Activated T-cell treated with anti-CD3 and anti-CD28 coated beads for 1 hour (primary cell): Measurements from ENCODE around the gene EHD1.

Experiments used
- DNase-seq: peaks from one replicate; pipeline ENCODE4 v3.0.0-alpha.2; 2020; ENCODE audit warnings: low read depth

Gene EHD1

GRCh38 chr11:64872790-64873488, 5.5 kb downstream of the EHD1 start:
- DNase-seq: no peak

- DNase-seq: no peak
These were observed 6.9 kb downstream of the EHD1 start for GRCh38 chr11:64871492-64871891.

- no peak for DNase-seq
These were observed 7.4 kb downstream of the EHD1 start for GRCh38 chr11:64870893-64871466.

DNA sequence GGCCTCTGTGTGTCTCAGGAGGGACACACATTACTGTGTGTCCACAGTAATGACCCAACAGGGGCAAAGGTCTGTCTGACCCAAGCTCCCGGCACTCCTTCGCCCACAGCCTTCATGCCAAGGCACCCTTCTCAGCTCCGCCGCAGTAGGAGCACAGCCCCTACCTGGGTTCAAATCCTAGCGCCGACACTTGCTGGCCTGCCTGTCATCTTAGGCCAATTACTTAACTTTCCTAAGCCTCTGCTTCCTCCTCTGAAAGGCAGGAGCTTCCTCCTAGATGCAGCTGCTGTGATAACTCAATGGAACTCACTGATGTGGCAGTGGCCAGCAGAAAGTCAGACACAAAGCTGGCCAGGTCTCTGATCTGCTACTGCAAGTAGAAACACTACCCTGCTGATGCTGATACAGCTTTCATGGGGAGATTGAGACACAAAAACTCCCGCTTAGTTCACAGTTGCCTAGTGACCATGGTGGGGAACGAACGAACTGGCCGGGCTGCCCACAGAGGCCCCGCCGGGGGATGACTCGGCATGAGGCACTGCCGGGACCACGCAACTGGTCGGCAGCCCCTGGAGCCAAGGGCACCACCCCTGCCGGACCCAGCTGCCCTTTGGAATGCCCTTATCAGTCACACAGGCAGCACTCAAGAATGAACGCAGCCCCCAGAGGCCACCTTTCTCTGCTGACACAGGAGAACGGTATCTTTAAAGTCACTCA, 8.1 kb downstream of the EHD1 start:
- DNase-seq: no peak

DNA sequence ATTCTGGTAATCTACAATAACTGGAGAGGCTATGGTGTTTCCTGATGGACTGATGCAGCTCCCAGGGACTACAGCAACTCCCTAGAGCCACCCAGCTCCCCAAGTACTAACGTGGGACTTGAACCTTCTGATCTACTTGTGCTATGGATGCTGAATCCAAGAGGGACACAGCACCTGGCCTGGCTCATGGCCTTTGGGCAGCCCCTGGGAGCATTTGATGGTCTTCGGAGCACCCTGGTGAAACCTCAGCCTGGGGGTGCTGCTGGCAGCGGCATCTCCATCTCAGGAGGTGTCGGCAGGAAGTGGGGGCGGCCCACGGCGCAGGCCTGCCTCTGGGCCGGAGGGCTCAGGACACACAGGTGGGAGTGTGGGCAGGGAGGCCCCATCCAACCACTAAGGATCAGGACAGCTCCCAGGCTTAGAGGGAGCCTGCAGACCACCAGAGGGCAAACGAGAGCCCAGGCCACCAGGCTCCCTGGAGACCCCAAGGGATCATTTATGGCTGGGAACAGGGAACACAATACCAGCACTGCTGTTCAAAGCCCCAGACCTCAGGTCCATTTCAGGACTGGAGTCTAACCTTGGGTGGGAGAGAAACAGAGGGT, 8.7 kb downstream of the EHD1 start:
- no peak for DNase-seq

DNA sequence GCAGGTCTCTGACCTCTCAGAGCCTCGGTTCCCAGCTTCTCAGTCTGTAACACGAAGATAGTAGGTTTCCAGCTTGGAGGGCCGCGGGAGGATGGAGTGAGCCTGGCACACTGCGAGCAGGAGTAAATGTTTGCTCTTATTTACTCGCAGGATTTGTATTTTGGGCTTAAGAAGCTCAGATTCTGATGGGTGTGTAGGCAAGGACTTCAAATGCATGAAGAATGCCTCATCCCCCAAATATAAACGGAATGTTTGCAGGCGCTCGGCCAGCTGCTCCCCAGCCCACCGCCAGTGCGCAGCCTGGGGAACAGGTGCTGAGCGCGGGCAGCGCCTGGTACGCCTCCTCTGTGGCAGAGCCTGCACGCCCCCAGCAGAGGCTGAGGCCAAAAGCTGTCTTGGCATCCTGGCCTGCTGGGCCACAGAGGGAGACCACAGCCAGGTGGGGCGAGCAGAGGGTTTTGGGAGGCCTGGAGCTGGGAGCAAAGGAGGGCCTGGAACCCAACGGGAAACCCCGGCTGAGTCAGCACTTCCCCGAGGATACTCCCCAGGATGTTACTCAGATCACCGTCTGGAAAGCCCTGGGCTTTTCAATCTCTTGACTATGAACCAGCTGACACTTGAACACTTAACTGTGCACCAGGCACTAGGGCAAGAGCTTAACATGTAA, 9.4 kb downstream of the EHD1 start:
- no peak for DNase-seq

DNA sequence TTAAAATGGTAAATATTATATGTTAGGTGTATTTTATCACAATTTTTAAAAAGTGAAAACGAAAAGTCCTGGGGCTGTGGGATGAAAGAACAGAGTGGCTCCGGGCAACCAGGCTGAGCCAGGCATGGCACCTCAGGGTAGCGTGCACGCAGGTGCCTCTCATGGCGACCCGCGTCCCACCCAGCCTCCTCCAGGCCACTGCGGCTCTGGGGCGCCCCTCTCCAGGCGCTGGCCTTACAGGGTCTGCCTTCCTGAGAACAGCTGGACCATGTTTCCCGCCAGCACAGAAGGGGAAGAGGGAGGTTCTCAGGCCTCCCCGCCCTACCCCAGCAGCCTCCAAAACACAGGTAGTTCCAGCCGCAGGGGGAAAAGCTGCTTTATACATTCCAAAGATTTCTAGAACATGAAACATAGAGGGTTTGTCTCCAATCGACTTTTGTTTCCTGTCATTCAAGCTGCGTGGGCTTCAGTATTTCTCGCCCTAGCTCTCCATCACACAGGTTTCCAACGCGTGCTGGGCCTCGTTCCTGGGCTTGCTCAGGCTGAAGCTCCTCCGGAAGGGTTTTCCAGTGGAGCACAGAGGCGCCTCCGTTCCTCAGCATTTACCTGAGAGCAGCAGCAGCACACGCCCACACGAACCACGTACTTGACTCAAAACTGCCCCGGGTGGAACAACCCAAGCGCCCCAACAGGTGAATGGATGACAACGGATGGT, 10.5 kb downstream of the EHD1 start:
- no peak for DNase-seq

GRCh38 chr11:64866173-64866491, 12.3 kb downstream of the EHD1 start:
- DNase-seq: no peak

DNA sequence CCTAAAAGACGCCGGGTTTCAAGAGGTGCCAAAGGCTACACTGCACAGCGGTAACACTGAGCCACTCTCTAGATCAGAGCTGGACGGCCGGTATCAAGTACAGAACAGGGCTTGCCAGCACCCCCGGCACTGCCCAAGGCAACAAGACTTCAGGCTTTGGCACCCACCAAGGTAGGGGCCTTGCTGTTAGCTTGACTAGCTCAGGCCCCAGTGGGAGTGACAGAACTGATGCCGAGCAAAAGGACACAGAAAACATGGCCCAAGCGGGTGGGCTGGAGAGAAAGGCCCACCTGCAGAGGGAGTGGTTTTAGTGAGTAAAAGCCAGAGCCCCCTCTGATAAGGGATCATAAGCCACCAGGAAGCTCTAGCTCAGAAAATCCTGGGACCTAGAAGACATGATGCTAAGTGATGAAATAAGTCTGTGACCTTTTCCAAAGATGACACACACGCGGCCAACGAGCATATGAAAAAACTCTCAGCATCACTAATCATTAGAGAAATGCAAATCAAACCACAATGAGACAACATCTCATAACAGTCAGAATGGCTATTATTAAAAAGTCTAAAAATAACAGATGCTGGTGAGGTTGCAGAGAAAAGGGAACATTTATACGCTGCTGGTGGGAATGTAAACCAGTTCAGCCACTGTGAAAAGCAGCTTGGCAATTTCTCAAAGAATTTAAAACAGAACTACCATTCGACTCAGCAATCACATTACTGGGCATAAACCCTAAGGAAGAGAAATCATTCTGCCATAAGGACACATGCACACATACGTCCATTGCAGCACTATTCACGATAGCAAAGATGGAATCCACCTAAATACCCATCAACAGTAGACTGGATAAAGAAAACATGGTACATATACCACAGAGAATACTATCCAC, 12.9 kb downstream of the EHD1 start:
- DNase-seq: no peak

- no peak for DNase-seq
These were observed 13.7 kb downstream of the EHD1 start for GRCh38 chr11:64864473-64865285.

GRCh38 chr11:64864135-64864472, 14.3 kb downstream of the EHD1 start:
- no peak for DNase-seq

DNA sequence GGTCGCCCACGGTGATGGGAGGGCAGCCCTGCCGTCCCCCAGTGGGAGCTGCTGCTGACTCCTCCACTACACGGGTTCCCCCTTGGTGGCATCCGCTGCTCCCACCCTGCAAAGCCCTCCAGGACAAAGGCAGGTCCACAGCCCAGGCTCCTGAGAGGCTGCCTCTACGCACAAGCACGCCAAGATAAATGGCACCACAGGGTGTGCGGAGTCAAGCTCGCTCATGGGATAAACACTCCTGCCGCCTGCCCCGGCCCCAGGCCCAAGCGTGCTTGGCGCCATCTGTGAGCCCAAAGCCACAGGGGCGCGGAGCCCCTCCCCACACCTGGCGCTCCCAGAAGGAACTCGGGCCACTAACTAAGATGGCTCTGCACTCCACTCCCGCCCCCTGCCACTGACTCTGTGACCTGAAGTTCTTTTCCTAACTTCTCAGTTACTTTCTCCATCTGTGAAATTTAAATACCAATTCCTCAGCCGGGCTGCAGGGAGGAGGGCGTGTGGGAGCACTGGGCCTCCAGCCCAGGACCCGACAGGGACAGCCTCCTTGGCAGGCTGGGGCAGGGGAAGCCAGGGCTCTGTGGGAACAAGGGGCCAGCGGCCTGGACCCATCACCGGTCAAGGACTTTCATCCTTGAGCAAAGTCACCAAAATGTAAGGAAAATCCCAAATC, 14.9 kb downstream of the EHD1 start:
- DNase-seq: no peak

DNA sequence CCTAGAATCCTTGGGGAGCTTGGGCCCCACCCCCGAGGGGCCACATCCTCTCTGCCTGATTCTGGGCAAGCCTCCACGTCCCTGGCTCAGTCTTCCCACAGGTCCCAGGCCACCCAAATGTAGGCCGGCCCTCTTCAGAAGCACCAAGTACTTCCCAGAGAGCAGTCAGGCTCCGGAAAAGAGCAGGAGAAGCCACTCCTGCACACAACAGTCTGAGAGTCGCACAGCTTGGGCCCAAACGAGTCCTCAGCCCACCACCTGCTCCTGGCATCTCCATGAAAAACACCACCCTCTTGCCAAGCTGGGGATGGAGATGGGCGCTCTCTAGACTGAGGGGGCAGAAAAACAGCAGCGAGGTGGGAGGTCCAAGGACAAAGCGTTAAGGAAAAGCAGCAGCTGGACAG, 15.4 kb downstream of the EHD1 start:
- no peak for DNase-seq

GRCh38 chr11:64861227-64861975, 17.0 kb downstream of the EHD1 start:
- DNase-seq: no peak

GRCh38 chr11:64859542-64860414, 18.6 kb downstream of the EHD1 start:
- DNase-seq: no peak

- DNase-seq: peak; percentile 53
These were observed 19.8 kb downstream of the EHD1 start for GRCh38 chr11:64858467-64859263.

DNA sequence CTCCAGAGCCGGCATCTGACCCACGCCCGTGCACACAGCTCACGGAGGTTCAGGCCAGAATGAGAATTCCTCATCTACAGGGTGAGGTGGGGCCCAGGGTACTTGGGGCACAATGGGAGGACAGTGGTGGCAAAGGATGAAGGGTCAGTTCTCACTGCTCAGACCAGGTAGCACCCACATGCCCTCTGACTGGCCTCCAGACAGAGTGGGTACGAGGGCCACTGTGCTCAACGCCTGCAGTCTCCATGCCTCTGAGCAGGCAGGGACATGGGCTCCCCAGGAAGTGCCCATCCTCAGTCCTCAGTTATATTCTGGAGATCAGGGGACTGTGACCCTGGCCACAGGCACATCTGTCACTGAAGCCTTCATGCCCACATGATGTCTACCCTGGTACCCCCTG, 20.9 kb downstream of the EHD1 start:
- no peak for DNase-seq
